OCI-LY1 (cell line): Measurements from ENCODE around the gene SERPINA6.
"Not testable (repeated sequence)": the region's sequence is repeated elsewhere in the genome, so short reads cannot be mapped to it uniquely, and the experiment has no call there.

ENCODE experiments used
- H2AFZ ChIP-seq: fragments of 200-600 bp; sonication (generic), shearing (Covaris generic); 2 replicates; pipeline ENCODE4 v1.6.0; 2014; ENCODE audit warnings: antibody characterized with exemption, mild to moderate bottlenecking, low read length
- H3F3A ChIP-seq: fragments of 200-600 bp; sonication (generic), shearing (Covaris generic); 2 replicates; pipeline ENCODE4 v1.6.0; 2014; ENCODE audit warnings: mild to moderate bottlenecking, antibody characterized with exemption, low read length, moderate library complexity; ENCODE audit not compliant: insufficient read depth
- H3K27ac ChIP-seq: fragments of 200-600 bp; sonication (generic); 2 replicates; pipeline ENCODE4 v1.5.1; 2014; ENCODE audit warnings: low read length, mixed run types, mild to moderate bottlenecking, low read depth; ENCODE audit not compliant: poor library complexity, severe bottlenecking
- H3K27me3 ChIP-seq: fragments of 200-600 bp; sonication (generic); 2 replicates; pipeline ENCODE4 v1.6.0; 2014; ENCODE audit warnings: antibody characterized with exemption, mild to moderate bottlenecking, low read length, moderate library complexity; ENCODE audit not compliant: insufficient read depth
- H3K36me3 ChIP-seq: fragments of 200-600 bp; sonication (generic); 2 replicates; pipeline ENCODE4 v1.6.1; 2014; ENCODE audit warnings: mild to moderate bottlenecking, antibody characterized with exemption, low read length, moderate library complexity, mixed read lengths; ENCODE audit not compliant: insufficient read depth
- H3K4me1 ChIP-seq: fragments of 200-600 bp; sonication (generic); 2 replicates; pipeline ENCODE4 v1.5.1; 2014; ENCODE audit warnings: mild to moderate bottlenecking, low read length, moderate library complexity; ENCODE audit not compliant: insufficient read depth, severe bottlenecking
- H3K4me2 ChIP-seq: fragments of 200-600 bp; sonication (generic), shearing (Covaris generic); 2 replicates; pipeline ENCODE4 v1.6.1; 2014; ENCODE audit warnings: low read length
- H3K4me3 ChIP-seq: fragments of 200-600 bp; sonication (generic); 2 replicates; pipeline ENCODE4 v1.5.1; 2014; ENCODE audit warnings: low read length, low read depth, mild to moderate bottlenecking, mixed read lengths; ENCODE audit not compliant: poor library complexity, severe bottlenecking
- H3K79me2 ChIP-seq: fragments of 200-600 bp; shearing (Covaris generic); 2 replicates; pipeline ENCODE4 v1.6.1; 2016; ENCODE audit warnings: mixed run types, low read length, mixed read lengths; ENCODE audit not compliant: insufficient read depth
- H3K9ac ChIP-seq: fragments of 200-600 bp; sonication (generic), shearing (Covaris generic); 2 replicates; pipeline ENCODE4 v1.6.1; 2014; ENCODE audit warnings: mild to moderate bottlenecking, low read length, mixed read lengths
- H3K9me2 ChIP-seq: fragments of 200-600 bp; sonication (generic), shearing (Covaris generic); 2 replicates; pipeline ENCODE4 v1.6.1; 2014; ENCODE audit warnings: low read depth, mild to moderate bottlenecking, low read length, mixed read lengths
- H3K9me3 ChIP-seq: fragments of 200-600 bp; shearing (Covaris generic); 2 replicates; pipeline ENCODE4 v1.6.1; 2014; ENCODE audit warnings: low read length, mixed read lengths
- H4K20me1 ChIP-seq: fragments of 200-600 bp; sonication (generic), shearing (Covaris generic); 2 replicates; pipeline ENCODE4 v1.6.0; 2016; ENCODE audit warnings: mild to moderate bottlenecking, low read length; ENCODE audit not compliant: insufficient read depth
- EZH2 ChIP-seq: fragments of 200-600 bp; sonication (generic), shearing (Covaris generic); IDR thresholded peaks from 2 replicates; pipeline ENCODE4 v1.8.0; 2017; ENCODE audit warnings: borderline replicate concordance, mixed run types, mild to moderate bottlenecking, antibody characterized with exemption, low read length, moderate library complexity, mixed read lengths
- TF ChIP-seq, protein P1 (sequence below): fragments of 200-600 bp; sonication (generic), shearing (Covaris generic); IDR thresholded peaks from 2 replicates; pipeline ENCODE4 v1.5.1; 2017; ENCODE audit warnings: mild to moderate bottlenecking, antibody characterized with exemption, low read length, moderate library complexity, mixed read lengths

SERPINA6 gene

DNA sequence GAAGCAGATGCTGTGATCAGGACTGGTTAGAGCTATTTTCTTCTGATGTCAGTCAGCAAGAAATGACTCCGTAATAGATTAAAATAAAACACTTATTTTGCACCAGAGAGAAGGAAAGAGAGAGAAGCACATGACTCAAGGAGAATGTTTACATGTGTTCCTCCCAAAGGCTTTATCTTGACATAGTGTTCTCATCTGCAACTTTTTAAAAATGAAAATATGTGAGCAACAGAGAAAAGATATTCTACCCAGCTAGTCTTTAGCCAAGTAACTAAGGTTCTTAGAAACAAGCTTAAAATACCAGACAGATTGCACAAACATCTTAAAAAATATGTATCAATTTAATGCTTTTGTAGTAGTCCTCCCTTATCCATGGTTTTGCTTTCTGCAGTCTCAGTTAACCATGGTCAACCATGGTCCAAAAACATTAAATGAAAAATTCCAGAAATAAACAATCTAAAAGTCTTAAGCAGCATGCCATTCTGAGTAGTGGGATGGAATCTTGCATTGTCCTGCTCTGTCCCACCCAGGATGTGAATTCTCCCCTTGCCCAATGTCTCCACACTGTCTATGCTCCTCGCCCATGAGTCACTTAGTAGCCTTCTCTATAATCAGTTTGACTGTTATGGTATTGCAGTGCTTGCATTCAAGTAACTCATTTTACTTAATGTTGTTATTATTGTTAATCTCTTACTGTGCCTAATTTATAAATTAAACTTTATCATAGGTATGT lies 40.0 kb downstream of the SERPINA6 start:
- no peak overlapping the region for H3K4me2 ChIP-seq
- H2AFZ ChIP-seq, result no peak overlapping the region
- H3K9me2 ChIP-seq, result no peaks in the 10 kb centered on the region
- H3K9ac ChIP-seq, result no peak overlapping the region
- no peaks in the 10 kb centered on the region for H3K9me3 ChIP-seq
- H3K27ac ChIP-seq, result no peak overlapping the region
- H4K20me1 ChIP-seq, result no peaks in the 10 kb centered on the region
- H3K36me3 ChIP-seq, result no peaks in the 10 kb centered on the region
- no peak for TF ChIP-seq EZH2
- H3K4me3 ChIP-seq, result no peak overlapping the region
- no peaks in the 10 kb centered on the region for H3K27me3 ChIP-seq
- no peaks in the 10 kb centered on the region for H3F3A ChIP-seq
- H3K4me1 ChIP-seq, result no peaks in the 10 kb centered on the region
- H3K79me2 ChIP-seq, result no peaks in the 10 kb centered on the region

- no peaks in the 10 kb centered on the region for H3K9me2 ChIP-seq
- no peaks in the 10 kb centered on the region for H3K79me2 ChIP-seq
- no peaks in the 10 kb centered on the region for H3K4me1 ChIP-seq
- no peaks in the 10 kb centered on the region for H3K36me3 ChIP-seq
- no peak overlapping the region for H3K4me2 ChIP-seq
- H3K9ac ChIP-seq, result no peak overlapping the region
- H4K20me1 ChIP-seq, result no peaks in the 10 kb centered on the region
- no peak overlapping the region for H3K27ac ChIP-seq
- H2AFZ ChIP-seq, result no peak overlapping the region
- H3K4me3 ChIP-seq, result no peak overlapping the region
- TF ChIP-seq, protein P1, sequence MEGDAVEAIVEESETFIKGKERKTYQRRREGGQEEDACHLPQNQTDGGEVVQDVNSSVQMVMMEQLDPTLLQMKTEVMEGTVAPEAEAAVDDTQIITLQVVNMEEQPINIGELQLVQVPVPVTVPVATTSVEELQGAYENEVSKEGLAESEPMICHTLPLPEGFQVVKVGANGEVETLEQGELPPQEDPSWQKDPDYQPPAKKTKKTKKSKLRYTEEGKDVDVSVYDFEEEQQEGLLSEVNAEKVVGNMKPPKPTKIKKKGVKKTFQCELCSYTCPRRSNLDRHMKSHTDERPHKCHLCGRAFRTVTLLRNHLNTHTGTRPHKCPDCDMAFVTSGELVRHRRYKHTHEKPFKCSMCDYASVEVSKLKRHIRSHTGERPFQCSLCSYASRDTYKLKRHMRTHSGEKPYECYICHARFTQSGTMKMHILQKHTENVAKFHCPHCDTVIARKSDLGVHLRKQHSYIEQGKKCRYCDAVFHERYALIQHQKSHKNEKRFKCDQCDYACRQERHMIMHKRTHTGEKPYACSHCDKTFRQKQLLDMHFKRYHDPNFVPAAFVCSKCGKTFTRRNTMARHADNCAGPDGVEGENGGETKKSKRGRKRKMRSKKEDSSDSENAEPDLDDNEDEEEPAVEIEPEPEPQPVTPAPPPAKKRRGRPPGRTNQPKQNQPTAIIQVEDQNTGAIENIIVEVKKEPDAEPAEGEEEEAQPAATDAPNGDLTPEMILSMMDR, result no peak
- no peak for TF ChIP-seq EZH2
- H3K27me3 ChIP-seq, result no peaks in the 10 kb centered on the region
- no peaks in the 10 kb centered on the region for H3K9me3 ChIP-seq
- no peaks in the 10 kb centered on the region for H3F3A ChIP-seq
These were observed 44.4 kb downstream of the SERPINA6 start for GRCh38 chr14:94278731-94279130.

GRCh38 chr14:94276898-94277561 lies 46.1 kb downstream of the SERPINA6 start:
- not testable (repeated sequence) for H3K9me3 ChIP-seq, H3K4me2 ChIP-seq, H3K79me2 ChIP-seq, H3K27ac ChIP-seq, H3K4me3 ChIP-seq, H2AFZ ChIP-seq, H3K9me2 ChIP-seq, H3F3A ChIP-seq, H3K27me3 ChIP-seq, H4K20me1 ChIP-seq, H3K9ac ChIP-seq, H3K36me3 ChIP-seq, H3K4me1 ChIP-seq

DNA sequence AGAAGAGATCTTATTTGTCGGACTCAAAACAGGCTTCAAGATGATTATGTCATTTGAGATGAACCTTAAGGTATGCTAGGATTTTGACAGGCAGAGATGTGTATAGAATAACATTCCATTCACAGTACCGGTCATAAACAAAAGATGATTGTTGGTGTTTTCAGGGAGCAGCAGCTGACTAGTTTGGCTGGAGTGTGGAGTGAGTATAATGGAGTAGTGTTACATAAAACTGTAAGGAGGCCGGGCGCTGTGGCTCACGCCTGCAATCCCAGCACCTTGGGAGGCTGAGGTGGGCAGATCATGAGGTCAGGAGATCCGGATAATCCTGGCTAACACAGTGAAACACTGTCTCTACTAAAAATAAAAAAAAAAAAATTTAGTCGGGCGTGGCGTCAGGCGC lies 54.0 kb downstream of the SERPINA6 start:
- no peaks in the 10 kb centered on the region for H3F3A ChIP-seq
- no peaks in the 10 kb centered on the region for H3K79me2 ChIP-seq
- TF ChIP-seq, protein P1, result no peak
- TF ChIP-seq EZH2, result no peak
- no peak overlapping the region for H3K4me2 ChIP-seq
- H3K36me3 ChIP-seq, result no peaks in the 10 kb centered on the region
- H3K4me1 ChIP-seq, result no peaks in the 10 kb centered on the region
- H3K9me2 ChIP-seq, result no peaks in the 10 kb centered on the region
- H4K20me1 ChIP-seq, result no peaks in the 10 kb centered on the region
- no peak overlapping the region for H3K4me3 ChIP-seq
- no peak overlapping the region for H3K27ac ChIP-seq
- no peaks in the 10 kb centered on the region for H3K9me3 ChIP-seq
- no peak overlapping the region for H2AFZ ChIP-seq
- H3K27me3 ChIP-seq, result no peaks in the 10 kb centered on the region
- no peak overlapping the region for H3K9ac ChIP-seq

GRCh38 chr14:94268582-94268981 lies 54.6 kb downstream of the SERPINA6 start:
- not testable (repeated sequence) for H3K4me2 ChIP-seq, H2AFZ ChIP-seq, H3K9me3 ChIP-seq, H3K4me3 ChIP-seq, H3K4me1 ChIP-seq, H3F3A ChIP-seq, H3K27me3 ChIP-seq, H3K9ac ChIP-seq, H3K9me2 ChIP-seq, H3K79me2 ChIP-seq, H3K36me3 ChIP-seq, H4K20me1 ChIP-seq, H3K27ac ChIP-seq
